Endothelial cell of umbilical vein (primary cell): Measurements from ENCODE around the gene MYMK.

Source experiments
- EZH2 ChIP-seq: IDR thresholded peaks from 2 replicates; pipeline ENCODE4 v1.6.1; 2012; ENCODE audit warnings: borderline replicate concordance, low read depth, mild to moderate bottlenecking, moderate library complexity, low read length, inconsistent platforms; ENCODE audit not compliant: severe bottlenecking
- FOS ChIP-seq: IDR thresholded peaks from 2 replicates; pipeline ENCODE4 v1.6.1; 2011; ENCODE audit warnings: mild to moderate bottlenecking, low read length, moderate library complexity, borderline replicate concordance; ENCODE audit not compliant: insufficient read depth
- JUN ChIP-seq: IDR thresholded peaks from 2 replicates; pipeline ENCODE4 v1.6.1; 2011; ENCODE audit warnings: borderline replicate concordance, low read depth; ENCODE audit not compliant: insufficient read length, insufficient read depth
- MYC ChIP-seq: IDR thresholded peaks from one replicate; pipeline ENCODE4 v1.6.1; 2011; ENCODE audit warnings: mild to moderate bottlenecking, low read depth, low read length
- POLR2AphosphoS5 ChIP-seq: IDR thresholded peaks from 2 replicates; pipeline ENCODE4 v1.6.1; 2012; ENCODE audit warnings: low read depth, mild to moderate bottlenecking, control low read depth, low read length, moderate library complexity; ENCODE audit not compliant: insufficient read depth
- TF ChIP-seq, protein P1 (sequence below), 2 donors: IDR thresholded peaks; 1 replicate in 1 of 2; 2 replicates in 1 of 2; pipeline ENCODE4 v1.5.1; 2011; ENCODE audit warnings: low read length in 2 of 2, mild to moderate bottlenecking in 2 of 2, moderate library complexity in 2 of 2, control low read depth in 1 of 2, inconsistent platforms in 1 of 2, low read depth in 1 of 2; ENCODE audit not compliant: insufficient read depth in 1 of 2; ENCODE audit errors: extremely low read depth in 1 of 2
- TF ChIP-seq, protein P2 (sequence below): IDR thresholded peaks from 2 replicates; pipeline ENCODE4 v1.6.1; 2011; ENCODE audit not compliant: insufficient read depth, insufficient read length

- TF ChIP-seq, protein P1, sequence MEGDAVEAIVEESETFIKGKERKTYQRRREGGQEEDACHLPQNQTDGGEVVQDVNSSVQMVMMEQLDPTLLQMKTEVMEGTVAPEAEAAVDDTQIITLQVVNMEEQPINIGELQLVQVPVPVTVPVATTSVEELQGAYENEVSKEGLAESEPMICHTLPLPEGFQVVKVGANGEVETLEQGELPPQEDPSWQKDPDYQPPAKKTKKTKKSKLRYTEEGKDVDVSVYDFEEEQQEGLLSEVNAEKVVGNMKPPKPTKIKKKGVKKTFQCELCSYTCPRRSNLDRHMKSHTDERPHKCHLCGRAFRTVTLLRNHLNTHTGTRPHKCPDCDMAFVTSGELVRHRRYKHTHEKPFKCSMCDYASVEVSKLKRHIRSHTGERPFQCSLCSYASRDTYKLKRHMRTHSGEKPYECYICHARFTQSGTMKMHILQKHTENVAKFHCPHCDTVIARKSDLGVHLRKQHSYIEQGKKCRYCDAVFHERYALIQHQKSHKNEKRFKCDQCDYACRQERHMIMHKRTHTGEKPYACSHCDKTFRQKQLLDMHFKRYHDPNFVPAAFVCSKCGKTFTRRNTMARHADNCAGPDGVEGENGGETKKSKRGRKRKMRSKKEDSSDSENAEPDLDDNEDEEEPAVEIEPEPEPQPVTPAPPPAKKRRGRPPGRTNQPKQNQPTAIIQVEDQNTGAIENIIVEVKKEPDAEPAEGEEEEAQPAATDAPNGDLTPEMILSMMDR (IDR thresholded peaks at IDR 0.05; ENCODE audit: extremely low read depth in 1 of 2, insufficient read depth in 1 of 2, low read depth in 1 of 2, low read length in 2 of 2), result no peak
- TF ChIP-seq EZH2 (no peak), MYC (no peak), JUN (no peak), FOS (no peak), POLR2AphosphoS5 (no peak)
- TF ChIP-seq, protein P2, sequence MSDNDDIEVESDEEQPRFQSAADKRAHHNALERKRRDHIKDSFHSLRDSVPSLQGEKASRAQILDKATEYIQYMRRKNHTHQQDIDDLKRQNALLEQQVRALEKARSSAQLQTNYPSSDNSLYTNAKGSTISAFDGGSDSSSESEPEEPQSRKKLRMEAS, result no peak
Measured at GRCh38 chr9:133524146-133524545, 613 bp downstream of the MYMK start.
